Central memory CD4-positive, alpha-beta T cell (primary cell): Measurements from ENCODE around the gene PARD3.

Experiments used
- DNase-seq: peaks from one replicate; pipeline ENCODE4 v3.0.0; 2022

Gene PARD3

DNA sequence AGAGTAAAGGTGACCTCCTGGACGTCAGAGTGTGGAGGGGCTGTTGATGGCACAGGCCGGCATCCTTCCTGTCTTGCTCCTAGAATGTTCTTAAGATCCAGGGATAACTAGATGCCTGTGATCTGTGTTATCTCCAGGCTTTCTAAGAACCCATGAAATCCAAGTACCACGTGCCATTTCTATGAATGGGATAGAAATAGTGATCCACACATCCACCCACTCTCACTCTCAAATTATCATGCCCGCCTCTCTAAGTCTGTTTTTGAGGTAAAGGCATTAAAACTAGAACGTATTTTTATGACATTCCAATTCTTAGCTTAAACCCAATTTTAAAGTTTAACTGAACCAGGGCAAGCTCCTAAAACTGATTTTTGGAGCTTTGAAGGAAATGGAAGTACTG, 622.5 kb downstream of the PARD3 start:
- DNase-seq = no peak

DNA sequence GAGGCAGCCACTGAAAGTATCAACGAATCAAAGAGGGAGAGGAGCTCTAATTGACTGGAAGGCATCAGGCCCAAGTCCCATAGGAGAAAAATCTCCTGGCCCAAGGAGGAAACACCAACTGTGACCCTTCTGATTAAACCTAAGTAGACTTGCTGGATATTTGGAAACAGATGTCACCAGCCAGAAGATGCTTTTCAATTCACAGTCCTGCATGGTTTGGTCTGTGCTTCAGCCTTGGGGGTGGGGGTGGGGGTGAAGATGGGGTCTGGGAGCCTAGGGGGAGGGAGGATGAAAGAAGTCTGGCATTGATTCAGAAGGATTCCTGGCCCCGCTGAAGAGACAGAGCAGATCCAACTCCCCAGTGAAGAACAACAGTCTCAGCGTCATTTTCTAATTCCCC, 623.7 kb downstream of the PARD3 start:
- DNase-seq = no peak

DNA sequence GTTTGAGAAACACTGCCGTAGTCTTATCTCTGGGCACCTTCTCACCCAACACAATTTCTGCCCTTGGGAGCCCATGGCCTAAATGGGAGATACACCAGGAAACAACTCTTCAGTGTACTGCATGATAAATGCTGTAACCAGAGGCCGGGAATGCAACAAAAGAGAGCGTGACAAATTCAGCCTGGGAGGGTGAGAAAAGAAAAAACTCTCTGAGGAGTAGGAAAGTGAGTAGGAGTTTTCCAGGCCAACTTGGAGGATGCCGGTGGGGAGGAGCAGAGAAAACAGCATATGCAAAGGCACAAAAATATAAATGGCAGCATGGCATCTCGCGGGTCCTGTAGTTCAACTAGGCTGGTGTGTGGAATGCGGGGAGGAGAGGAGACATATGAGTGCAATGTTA, 624.5 kb downstream of the PARD3 start:
- no peak for DNase-seq

DNA sequence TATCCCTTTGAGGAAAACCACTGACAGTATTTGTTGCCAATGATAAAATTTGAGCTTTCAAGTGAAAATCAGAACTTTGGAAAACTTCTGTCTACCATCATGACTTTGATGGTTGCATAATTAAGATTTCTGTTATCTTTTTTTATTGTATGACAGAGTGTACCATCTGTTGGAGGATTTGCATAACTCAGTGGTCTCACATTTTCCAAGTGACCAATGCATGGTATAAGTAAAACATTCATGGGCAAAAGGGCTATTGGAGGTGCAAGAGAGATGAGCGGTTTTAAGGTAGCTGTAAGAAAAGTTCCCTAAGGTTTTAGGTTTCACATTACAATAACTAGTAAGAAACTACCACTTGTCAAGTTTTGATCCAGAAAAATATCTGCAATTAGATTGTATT, 625.3 kb downstream of the PARD3 start:
- DNase-seq = no peak

DNA sequence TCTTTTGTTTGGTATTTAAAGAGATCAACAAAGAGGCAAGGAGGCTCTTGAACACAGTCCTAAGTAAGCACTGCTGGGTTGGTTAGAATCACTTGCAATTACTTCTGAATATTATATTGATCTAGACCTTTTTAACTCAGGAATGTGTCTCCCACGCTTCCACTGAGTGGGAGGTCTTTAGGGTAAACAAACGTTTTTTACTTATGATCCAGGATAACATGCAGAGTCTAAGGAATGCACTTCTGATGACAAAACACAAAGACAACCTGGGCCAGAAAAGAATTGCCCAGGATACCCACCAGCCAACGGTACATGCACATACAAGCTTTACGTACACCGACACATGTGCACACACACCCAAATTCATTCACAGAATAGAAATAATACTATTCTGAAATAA, 626.9 kb downstream of the PARD3 start:
- DNase-seq = no peak

DNA sequence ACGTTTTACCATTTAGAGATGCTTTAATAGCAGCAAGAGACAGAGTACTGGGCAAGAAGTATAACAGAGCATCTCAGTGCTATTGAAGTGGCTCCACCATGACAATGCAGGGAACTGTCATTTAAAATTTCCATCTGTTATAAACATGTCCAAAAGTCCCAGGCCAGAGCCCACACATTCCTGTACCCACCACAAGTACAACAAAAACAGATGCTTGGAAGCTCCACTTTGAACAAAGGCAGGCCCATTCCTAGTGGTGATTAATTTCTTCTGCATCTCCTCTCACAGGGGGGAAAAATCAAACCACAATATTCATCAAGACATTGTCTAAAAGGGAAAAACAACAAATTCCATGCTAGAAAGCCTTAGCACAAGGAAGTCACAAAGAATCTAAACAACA, 627.9 kb downstream of the PARD3 start:
- no peak for DNase-seq

DNA sequence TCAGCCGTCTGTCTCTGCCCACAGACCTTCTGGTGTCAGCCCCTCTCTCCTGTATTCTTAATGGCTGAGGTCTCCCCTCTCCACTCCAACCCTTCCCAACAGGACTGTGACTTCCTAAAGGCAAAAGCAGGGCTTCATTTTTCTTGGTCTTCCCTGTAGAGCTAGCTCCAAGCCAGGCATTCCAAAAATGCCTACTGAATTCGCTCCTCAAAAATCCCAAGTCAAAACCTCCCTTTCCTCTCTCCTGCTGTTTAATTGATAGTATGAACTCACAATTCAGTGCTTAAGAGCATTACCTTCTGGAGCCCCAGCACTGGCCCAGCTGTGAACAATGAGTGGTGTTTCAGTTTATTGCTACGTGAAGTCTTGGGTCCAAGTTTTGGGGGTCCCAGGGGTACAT, 628.4 kb downstream of the PARD3 start:
- DNase-seq = no peak

DNA sequence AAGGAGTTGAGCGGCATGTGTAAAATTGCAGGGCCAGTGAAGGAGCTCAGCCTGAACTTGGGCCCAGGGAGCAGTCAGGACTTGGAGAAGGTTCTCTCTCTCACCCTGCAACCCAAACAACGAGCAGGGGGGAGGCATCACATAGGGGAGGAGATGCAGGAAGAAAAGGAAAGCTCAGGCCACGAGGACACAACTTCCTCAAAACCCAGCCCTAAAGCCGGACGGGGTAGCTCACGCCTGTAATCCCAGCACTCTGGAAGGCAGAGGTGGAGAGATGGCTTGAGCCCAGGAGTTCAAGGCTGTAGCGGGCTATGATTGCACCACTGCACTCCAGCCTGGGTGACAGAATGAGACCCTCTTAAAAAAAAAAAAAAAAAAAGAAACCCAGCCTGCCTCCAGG, 629.1 kb downstream of the PARD3 start:
- no peak for DNase-seq

DNA sequence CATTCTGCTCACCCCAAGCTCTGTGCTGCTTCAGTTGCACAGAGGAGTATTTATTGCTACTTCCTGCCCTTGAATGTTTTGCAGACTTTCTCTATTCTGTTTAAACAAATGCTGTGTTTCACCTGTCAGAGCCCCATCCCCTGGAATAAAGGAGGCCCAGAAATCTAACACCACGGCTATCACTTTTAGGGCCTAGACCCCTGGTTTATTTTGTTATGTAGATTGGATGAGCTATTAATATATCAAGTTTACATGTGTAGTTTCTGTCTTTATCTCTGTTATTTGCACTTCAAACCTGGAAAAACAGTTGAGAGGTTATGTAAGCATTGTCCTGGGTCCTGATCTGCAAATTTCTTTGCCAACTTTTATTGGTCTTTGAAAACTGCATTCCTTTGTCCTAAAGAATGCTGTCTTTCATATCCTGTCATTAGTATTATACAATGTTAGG, 630.1 kb downstream of the PARD3 start:
- DNase-seq = no peak

DNA sequence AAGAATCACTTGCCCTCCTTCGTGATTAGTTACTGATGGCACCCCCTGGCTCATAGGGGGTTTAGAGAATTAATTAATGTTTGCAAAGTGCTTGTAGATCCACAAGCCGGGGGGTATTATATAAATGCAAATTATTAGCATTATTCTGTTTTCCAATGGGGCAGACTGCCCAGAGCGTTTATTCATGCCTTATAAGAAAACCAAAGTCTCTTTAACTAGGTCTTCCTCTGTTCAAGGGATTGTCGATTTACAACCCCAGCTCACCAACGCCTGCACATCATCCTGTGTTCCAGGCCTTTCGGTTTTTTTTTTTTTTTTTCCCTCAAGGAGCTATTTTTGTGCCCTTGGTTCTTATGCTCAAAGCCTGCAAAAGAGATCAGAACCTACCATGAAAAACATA, 630.7 kb downstream of the PARD3 start:
- no peak for DNase-seq

DNA sequence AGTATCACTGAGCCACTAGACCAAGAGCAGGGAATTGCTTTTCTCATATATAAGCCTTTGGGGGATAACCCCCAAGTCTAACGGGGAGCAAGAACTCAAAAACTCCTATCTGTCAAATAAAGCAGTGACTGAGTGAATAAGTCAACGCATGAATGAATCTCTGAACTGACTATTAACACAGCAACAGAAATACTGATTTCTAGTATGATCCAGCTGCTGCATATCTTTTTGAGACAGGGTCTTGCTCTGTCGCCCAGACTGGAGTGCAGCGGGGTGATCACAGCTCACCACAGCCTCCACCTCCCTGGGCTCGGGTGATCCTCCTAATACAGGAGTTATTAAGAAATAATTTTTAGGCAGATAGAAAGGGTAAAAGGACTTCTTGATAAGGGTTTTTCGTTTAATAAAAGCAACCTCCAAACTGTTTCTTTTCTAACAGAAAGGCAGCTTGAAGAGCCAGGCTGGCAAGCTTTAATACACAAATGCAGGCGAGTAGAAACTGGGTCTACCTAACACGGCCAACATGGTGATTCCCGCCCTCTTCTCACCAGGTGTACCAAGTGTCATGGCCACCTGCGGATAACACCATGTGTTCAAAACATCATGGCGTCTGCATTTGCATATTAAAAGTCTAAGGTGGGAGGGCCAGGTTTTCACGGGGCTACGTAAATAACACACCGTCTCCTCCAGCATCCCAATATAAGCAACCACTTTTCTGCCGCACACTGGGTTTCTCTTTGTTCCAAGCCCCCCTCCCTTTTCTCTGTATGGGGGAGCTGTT, 631.9 kb downstream of the PARD3 start:
- DNase-seq = no peak

DNA sequence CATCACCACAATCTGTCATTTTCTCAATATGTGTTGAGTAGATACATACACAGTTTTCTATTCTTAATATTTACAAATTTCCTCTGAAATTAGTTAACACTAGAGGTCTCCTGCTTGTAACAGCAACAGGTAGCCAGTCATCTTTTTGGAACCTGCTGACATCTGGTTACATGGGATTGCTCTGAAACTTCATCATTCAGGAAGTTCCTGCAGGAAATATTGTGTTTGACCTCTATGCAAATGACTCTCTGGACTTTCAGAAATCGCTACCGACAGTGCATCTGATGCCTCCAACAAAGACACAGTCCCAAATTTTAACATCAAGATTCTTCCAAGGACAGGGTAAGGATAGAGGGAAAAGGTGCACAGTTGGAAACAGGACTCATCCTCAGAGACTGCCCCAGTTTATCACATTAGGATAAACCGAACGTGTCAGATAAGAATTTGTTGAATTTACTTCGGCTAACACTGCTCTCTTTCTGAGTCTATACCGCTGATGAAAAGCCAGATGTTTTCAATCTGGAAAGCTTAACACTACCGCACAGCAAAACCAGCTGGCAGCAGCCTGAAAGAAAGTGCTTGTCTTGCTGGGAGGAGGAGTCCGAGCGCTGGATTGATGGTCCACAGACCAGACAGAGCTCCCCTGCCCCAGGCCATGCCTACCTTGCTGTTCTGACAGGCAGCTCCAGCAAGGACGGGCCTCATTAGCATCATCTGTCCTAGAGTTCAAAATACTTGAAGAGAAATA, 633.4 kb downstream of the PARD3 start:
- no peak for DNase-seq

DNA sequence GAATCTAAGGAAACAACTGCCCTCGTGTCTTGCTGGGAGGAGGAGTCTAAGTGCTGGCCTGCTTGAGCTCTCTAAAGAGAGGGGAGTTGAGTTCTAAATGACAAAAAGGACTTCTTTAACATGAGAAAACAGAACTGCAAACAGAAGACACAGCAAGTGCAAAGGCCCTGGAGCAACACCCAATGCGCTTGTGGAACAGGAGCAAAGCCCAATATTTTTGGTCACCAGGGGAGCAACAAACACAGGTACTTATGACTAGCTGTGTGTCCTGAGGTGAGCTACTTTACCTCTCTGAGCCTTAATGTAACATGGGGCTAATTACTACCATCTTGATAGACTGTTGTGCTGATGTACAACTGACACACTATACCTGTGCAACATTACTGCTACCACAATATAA, 634.3 kb downstream of the PARD3 start:
- DNase-seq = no peak

DNA sequence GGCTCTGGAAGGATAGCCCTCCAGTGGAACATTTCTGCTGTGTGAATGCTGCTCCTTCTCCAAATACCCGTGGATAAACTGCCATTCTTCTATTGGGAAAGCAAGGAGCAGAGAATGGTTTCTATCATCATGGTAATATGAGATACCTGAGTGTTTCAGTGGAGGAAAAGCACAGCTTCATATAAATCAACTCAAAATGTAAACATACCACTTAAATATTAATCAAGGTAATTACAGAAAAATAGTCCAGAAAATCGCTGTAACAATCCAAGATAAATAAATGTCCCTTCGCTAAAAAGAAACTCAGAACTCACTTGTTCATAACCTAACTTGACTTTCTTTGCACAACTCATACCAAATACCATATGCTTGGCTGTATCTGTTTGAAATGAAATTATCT, 635.8 kb downstream of the PARD3 start:
- no peak for DNase-seq

DNA sequence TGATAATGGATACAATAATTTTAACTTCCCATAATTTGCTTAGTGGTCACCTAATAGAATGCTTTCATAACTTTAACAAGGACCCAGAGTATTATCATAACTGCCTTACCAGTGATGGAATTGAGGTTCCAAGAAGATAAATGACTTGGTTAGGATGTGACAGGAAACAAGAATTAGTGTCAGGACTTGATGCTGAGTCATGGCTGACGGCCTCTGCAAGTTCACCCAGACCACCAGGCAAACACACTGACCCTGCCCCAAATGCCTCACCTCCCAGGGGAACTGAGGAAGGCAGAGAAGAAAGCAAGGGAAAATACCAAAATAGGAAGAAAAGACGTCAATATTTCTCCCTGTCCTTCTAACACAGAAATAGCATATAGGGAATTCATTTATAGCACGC, 636.3 kb downstream of the PARD3 start:
- DNase-seq = no peak

DNA sequence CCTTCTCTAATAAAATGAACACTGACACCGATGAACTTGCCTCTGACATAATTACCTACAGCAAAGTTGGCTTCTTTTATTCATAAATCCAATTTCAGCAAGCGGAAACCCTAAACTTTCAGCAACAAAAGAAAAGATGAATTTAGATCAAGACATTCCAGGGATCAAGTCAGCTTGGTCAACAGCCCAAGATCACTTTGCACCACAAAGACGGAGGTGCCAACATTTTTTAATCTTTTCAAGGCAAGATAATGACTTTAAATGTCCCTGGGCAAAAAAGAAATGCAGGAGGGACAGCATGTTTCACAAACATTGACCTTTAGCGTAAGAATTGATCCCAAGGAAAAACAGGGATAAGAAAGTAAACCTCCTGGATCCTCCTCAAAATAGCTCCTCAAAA, 636.9 kb downstream of the PARD3 start:
- no peak for DNase-seq

DNA sequence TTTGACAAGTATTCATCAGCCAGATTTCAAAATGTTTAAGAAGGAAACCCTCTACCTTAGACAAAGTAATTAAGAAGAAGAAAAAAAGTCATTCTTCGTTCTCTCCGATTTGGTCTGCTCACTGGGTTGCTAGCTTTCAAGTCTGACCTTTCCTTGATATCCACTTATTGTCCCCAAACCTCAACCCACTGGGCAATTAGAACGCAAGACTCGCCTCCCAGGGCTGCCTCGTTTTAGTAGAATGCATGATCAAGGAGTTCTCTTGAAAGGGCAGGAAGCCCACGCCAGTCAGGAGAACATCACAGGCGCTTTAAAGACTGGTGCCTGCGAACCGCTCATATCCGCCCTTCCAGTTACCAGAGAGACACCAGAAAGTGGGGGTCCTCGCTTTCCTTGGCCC, 637.7 kb downstream of the PARD3 start:
- DNase-seq = no peak

DNA sequence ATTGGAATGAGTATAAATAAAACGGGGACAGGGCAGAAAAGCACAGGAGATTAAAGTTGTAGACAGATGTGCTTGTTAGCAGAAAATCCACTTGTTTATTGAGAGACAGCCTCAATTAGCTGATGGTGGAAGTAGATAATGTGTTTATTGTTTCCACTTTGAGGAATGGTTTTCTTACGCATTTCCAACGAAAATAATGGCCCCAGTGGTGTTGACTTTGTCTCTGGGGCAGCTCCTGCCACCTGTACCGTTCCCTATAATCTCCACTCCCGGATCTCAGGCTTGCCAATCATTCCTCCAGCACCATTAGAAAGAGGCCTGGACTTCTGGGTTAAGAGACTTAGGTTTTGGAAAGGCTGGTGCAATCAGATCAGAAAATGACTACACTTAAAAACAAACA, 638.7 kb downstream of the PARD3 start:
- no peak for DNase-seq

DNA sequence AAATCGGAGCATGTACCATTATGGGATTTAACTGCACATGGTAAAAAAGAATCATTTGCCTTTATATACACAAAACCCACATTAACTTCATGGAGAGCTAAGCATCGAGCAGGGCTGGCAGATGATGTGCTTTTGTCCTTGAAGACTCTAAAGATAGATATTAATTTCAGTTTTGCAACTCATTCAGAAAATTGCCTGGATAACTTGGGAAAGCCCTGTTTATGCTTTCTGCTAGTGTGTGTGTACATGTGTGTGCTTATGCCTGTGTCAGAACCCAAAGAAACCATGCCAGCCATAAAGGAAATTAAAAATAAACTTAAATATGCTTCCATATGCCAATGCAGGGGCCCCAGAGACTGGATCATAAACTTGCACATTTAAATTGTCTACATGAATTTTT, 640.0 kb downstream of the PARD3 start:
- no peak for DNase-seq

DNA sequence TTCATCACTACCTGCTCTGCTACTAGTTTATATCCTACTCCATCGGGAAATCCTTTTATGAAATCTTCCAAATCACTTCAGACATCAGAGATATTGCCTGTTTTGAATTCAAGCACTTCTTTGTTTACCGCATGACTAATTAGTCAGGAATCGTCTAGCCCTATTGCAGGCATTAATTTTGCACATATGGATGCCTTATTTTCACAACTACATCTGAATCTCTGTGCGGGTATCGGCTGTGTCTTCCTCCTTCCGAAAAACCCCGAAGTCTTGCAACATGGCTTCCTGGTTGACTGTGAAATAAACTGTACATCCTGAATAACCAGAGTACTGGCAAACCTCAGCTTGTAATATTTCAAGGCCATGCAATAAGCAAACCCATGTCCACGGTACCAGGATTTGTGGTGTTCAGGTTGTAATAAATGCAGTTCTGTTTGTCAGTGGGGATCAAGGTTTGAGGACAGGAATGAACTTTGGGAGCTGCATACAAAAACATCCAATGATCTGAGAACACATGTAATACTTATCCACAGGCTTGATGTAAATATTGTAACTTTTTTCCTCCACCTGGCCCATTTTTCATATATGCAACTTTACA, 642.1 kb downstream of the PARD3 start:
- DNase-seq = no peak

DNA sequence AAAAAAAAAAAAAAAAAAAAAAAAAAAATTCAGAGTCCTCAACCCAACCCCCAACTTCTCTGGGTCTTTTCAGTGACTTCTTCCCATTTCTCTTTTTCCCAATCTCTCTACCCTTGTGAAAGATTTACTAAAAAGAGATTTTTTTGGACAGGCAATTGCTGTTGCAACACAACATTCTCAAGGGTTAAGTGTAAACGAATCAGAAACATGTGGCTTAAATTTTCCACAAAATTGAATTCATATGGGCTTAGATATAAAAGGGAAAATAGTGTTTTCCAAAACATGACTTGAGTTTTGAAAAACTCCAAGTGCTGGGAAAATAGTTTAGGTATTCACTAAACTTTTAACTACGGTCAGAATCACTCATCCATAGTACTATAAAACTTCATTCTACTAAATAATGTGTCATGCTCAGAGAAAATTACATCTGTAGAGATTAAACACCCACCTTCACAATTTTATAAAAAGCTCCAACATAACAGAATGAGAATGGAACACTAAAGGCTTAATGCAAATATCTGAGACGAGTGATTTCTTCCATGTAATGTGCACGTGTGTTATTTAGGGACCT, 643.1 kb downstream of the PARD3 start:
- no peak for DNase-seq

DNA sequence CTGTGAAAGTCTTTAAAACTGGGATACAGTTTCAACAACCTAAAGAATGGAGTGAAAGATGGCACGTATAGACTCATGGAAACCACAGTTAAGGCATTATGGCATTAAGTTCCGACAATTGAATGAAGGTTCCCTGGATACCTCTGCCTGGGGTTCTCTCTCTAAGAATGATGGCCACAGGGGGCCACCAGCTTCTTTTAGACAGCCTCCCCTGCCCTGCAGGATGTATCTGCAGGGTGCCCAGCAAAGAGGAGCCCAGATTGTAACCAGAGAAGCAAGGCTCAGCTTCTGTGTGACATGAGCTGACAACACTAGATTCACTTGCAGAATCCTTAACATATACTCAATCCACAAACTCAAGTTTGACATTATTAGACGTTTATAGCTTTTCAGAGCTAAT, 645.4 kb downstream of the PARD3 start:
- no peak for DNase-seq

DNA sequence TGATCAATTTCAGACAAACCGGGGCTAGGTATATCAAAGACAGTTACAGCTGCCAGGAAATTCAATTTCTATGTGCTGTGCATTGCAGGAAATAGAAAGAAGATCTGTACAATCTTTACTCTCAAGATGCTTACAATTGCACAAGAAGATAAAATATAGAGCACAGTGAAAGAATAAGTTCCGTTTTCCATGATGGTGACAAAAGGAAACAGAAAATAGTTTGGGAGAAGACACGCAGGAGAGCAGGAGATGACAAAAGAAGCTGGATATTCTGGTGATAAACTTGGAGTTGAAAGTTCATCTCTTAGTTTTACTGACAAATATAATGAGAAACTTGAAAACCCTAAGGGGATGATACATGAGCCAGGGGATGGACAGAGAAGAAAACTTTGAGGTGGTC, 646.0 kb downstream of the PARD3 start:
- DNase-seq = no peak

DNA sequence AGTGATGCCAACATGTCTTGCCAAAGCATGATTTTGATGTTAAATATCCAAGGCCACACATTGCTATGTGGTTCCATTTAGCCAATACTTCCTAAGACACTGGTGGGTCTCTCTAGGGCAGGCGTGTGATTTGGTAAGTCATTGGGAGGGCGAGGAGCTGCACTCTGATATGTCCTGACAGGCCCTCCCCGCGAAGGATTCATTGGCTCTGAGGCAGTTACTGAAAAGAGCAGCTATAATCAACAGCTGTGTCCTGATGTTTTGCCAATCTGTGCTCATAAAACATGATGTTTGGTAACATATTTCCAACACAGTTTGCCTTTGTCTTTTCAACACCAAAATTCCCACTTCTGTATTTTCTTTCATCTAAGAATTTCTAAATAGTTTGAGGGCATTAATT, 646.7 kb downstream of the PARD3 start:
- no peak for DNase-seq
